ENCODE data around the gene WWOX.

DNA sequence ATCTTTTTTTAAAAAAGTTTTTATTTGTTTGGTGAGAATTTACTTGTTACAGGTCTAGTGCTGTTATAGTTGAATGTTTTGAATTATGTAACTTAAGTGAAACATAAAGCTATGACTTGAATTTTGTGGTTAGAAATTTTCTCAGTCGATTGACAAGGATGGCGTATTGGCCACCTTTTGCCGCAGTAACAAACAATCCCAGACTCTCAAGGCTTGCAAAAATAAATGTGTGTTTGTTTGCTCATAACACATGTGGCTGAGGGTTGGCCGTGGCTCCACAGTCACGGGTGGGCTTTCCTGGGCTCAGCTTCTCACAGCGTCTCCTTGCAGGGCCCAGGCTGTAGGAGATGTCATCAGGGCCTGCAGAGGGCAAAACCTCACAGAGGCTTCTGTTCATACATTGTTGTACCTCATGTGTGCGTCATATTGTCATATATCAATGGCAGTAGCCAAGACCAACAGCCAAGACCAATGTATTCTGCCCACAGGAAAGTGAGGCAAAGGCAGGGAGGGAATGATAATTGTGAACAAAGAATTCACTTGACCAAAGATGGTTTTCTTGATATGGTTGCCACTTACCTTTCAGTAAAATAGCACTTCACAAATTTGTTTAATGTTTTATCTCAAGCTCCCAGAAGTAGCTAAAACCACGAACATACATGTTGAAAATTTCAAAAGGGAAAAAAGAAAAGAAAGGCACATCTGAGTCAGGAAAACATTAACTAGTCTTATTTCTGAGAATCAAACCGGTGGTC is 93.5 kb downstream of the WWOX start:
- no peak for TF ChIP-seq CTCF (IDR thresholded peaks at IDR 0.05)
- TF ChIP-seq POLR2A (IDR thresholded peaks at IDR 0.05): no peak
- no peak for TF ChIP-seq EP300 (IDR thresholded peaks at IDR 0.05)
- TF ChIP-seq POLR2AphosphoS5 (IDR thresholded peaks at IDR 0.05): no peak

All from gastroesophageal sphincter (tissue), 3 donors.